ENCODE data around the gene SLC9A9. TPM values are rescaled to one million over a fixed set of nuclear protein-coding genes. Genes with fewer than 3 reads are reported as not detected.
A peak's percentile ranks its signal among the peaks of the same experiment; 100 is the strongest.

The SLC9A9 gene
- total and polyA plus RNA-seq, 9 of the 15 experiments (the other 6 are each of a cell fraction or from before 2014, with no cell fraction given): 0.03 to 0.13 TPM; not detected in 7

DNA sequence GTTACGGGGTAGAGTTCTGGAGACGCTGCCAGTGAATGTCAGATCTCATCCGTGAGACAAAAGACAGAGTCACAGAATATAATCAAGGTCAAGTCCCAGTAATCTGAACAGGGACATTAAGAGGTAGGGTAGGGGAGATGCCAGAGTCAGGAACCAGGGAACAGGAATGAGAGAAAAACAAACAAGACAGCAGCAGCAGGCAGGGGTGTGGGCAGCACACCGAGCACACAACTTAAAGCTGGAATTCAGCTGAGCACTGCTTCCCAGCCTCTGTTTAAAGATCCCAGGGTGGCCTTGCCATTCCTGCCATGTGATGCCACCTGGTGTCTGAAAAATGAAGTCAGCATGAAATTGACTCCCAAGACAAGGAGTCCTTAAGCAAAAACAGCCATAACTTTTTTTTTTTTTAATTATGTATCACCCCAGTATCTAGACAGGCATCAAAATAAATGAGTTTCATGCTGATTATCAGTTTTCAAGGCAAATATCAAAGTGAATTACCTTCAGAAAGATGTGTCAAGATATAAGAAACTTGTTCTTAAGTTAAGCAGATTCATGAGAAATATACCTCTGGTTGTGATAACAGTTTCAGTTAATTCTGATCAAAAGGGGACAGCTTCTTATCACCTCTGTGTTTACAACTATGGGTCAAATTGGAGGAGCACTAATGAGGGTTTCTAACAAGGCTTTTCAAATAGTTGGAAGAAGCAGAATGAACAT lies 203.7 kb downstream of the SLC9A9 start:
- no peak overlapping the region for H3K27ac ChIP-seq (ENCODE audit: extremely low read depth, low read depth, low read length)
- no peak overlapping the region for H3K9ac ChIP-seq (ENCODE audit: insufficient read depth in 1 of 2, low read depth in 2 of 2, low read length in 2 of 2)
- in situ Hi-C loops (cut with MboI): no loop called here
- H3K4me3 ChIP-seq: no peak overlapping the region
- peak; percentile 18 to 53 (median 34) for DNase-seq (ENCODE audit: extremely low read depth in 1 of 4, low spot score in 3 of 4)
- CTCF ChIA-PET (ENCODE audit: low intra/inter-chr PET ratio): interaction anchor here (0.9 kb wide), 1 partner anchor 210 kb away, joined by 4 read pairs; no protein-coding TSS in a partner anchor
- no peaks in the 10 kb centered on the region for H3K9me1 ChIP-seq (ENCODE audit: control insufficient read depth, insufficient read depth, low read length)
- no peaks in the 10 kb centered on the region for H3K36me3 ChIP-seq (ENCODE audit: control insufficient read depth, insufficient read depth, low read length)
- no peaks in the 10 kb centered on the region for H3K27me3 ChIP-seq (ENCODE audit: control insufficient read depth in 2 of 2, insufficient read depth in 2 of 2, low read length in 2 of 2)
- ATAC-seq: peak; percentile 76; the same call in 2 of the 3 replicates
- no peak overlapping the region for H3K4me2 ChIP-seq (ENCODE audit: insufficient read depth, low read length)
- POLR2A ChIA-PET: interaction anchor here (0.9 kb wide), 1 partner anchor 208 kb away, joined by 4 read pairs; no protein-coding TSS in a partner anchor
- WGBS (ENCODE audit: insufficient coverage, low coverage, missing lambda C conversion rate): 10% methylated on average over 4 of the region's 4 CpGs
- FAIRE-seq: peak; percentile 58
- peak overlapping the region; percentile 63 for H2AFZ ChIP-seq (ENCODE audit: low read depth, low read length)
- BruUV-seq (replicated peaks): no TSS peak
- no peaks in the 10 kb centered on the region for H3K9me3 ChIP-seq (replicated peaks; ENCODE audit: control insufficient read depth, insufficient read depth, low read depth, low read length)
- H3K79me2 ChIP-seq (ENCODE audit: control insufficient read depth, insufficient read depth, low read length): no peaks in the 10 kb centered on the region
- no peaks in the 10 kb centered on the region for H3K4me1 ChIP-seq (replicated peaks in 1 of 2; ENCODE audit: control insufficient read depth in 2 of 2, insufficient read depth in 2 of 2, low read length in 2 of 2)
- H4K20me1 ChIP-seq (replicated peaks; ENCODE audit: control insufficient read depth, insufficient read depth, low read length): no peaks in the 10 kb centered on the region
- intact Hi-C loops (cut with micrococcal nuclease): loop anchor here (1.0 kb wide), 1 partner anchor 211 kb away; no protein-coding TSS in a partner anchor
- TF ChIP-seq, protein P1, sequence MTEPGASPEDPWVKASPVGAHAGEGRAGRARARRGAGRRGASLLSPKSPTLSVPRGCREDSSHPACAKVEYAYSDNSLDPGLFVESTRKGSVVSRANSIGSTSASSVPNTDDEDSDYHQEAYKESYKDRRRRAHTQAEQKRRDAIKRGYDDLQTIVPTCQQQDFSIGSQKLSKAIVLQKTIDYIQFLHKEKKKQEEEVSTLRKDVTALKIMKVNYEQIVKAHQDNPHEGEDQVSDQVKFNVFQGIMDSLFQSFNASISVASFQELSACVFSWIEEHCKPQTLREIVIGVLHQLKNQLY (CRISPR knock-in tag; conservative IDR thresholded peaks at IDR 0.05): no peak
- no peak for TF ChIP-seq NFE2L1 (tag; IDR thresholded peaks at IDR 0.05; ENCODE audit: borderline replicate concordance, low read depth)
- TF ChIP-seq SIRT6 (IDR thresholded peaks at IDR 0.05; ENCODE audit: low read depth, low read length): no peak
- no peak for TF ChIP-seq HMBOX1 (IDR thresholded peaks at IDR 0.05)
- TF ChIP-seq, protein P2, sequence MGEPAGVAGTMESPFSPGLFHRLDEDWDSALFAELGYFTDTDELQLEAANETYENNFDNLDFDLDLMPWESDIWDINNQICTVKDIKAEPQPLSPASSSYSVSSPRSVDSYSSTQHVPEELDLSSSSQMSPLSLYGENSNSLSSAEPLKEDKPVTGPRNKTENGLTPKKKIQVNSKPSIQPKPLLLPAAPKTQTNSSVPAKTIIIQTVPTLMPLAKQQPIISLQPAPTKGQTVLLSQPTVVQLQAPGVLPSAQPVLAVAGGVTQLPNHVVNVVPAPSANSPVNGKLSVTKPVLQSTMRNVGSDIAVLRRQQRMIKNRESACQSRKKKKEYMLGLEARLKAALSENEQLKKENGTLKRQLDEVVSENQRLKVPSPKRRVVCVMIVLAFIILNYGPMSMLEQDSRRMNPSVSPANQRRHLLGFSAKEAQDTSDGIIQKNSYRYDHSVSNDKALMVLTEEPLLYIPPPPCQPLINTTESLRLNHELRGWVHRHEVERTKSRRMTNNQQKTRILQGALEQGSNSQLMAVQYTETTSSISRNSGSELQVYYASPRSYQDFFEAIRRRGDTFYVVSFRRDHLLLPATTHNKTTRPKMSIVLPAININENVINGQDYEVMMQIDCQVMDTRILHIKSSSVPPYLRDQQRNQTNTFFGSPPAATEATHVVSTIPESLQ (CRISPR knock-in tag; IDR thresholded peaks at IDR 0.05): no peak
- TF ChIP-seq RBM39 (optimal IDR thresholded peaks at IDR 0.05; ENCODE audit: low read depth, low read length): no peak
- TF ChIP-seq ZNF197 (CRISPR knock-in tag; IDR thresholded peaks at IDR 0.05; ENCODE audit: low read depth): no peak
- no peak for TF ChIP-seq SMAD1 (IDR thresholded peaks at IDR 0.05; ENCODE audit: low read depth, low read length, partially characterized antibody)
- 0 out of 2 replicates have a peak, but pooled peaks have one; percentile 13 for TF ChIP-seq STAG1 (CRISPR knock-in tag; IDR thresholded peaks at IDR 0.05; ENCODE audit: borderline replicate concordance)
- no peak for TF ChIP-seq CSDE1 (IDR thresholded peaks at IDR 0.05)
- peak; percentile 42 to 61 (median 50); a peak in 5 of 6 replicates for TF ChIP-seq CTCF (IDR thresholded peaks at IDR 0.05 in 2 of 3, conservative IDR thresholded peaks at IDR 0.05 in 1 of 3; ENCODE audit: insufficient read depth in 2 of 3, low read depth in 1 of 3, low read length in 3 of 3)
- 0 out of 2 replicates have a peak, but pooled peaks have one; percentile 16 for TF ChIP-seq ARID2 (IDR thresholded peaks at IDR 0.05)
- TF ChIP-seq ZNF77 (CRISPR knock-in tag; IDR thresholded peaks at IDR 0.05): no peak
- no peak for TF ChIP-seq KAT2B (IDR thresholded peaks at IDR 0.05; ENCODE audit: low read depth, low read length)
- TF ChIP-seq MECOM (CRISPR knock-in tag; IDR thresholded peaks at IDR 0.05): no peak
